GM12878 (cell line): ENCODE measurements around the gene PPFIA4. TPM values are rescaled to one million over a fixed set of nuclear protein-coding genes. Genes with fewer than 3 reads are reported as not detected.

Source experiments
- ATAC-seq: fragments of 200-7000 bp; cut with Tn5 transposase; 3 replicates; pipeline ENCODE4 v1.9.1; 2020; ENCODE audit warnings: mild to moderate bottlenecking, moderate library complexity
- BruUV-seq: library from RNA; stranded (reverse); fragments of 400-500 nt; replicated peaks from 2 replicates; lab custom pipeline; 2021; lab: Mats Ljungman, UMichigan
- CTCF ChIA-PET: fragments of 300-600 bp; sonication (Branson Sonifier 250); formaldehyde crosslinking; extraction: SDS; loops from one replicate; lab custom pipeline; 2021; ENCODE audit warnings: inconsistent platforms; lab: Yijun Ruan, JAX
- POLR2A ChIA-PET: fragments of 350-600 bp; formaldehyde crosslinking; extraction: SDS; loops from one replicate; lab custom pipeline; 2021; ENCODE audit warnings: inconsistent platforms; lab: Charles Lee
- RAD21 ChIA-PET: fragments of 300-600 bp; sonication (Branson Sonifier 250); formaldehyde crosslinking; loops from one replicate; lab custom pipeline; 2023; ENCODE audit warnings: antibody characterized with exemption; ENCODE audit not compliant: unreplicated experiment; lab: Charles Lee
- SMC1A ChIA-PET: fragments of 300-600 bp; sonication (Branson Sonifier 250); formaldehyde crosslinking; loops from one replicate; lab custom pipeline; 2023; ENCODE audit not compliant: unreplicated experiment, uncharacterized antibody; lab: Charles Lee
- DNase-seq: peaks from one replicate; pipeline ENCODE4 v3.0.0-alpha.2; 2011; ENCODE audit warnings: low read depth, low spot score
- FAIRE-seq: peaks from 3 replicates; lab custom pipeline; 2011; peaks lifted over from hg19 to GRCh38; lab: Jason Lieb, UNC
- H2AFZ ChIP-seq: 2 replicates; pipeline ENCODE4 v1.6.0; 2011; ENCODE audit warnings: low read depth, low read length, control low read depth; ENCODE audit not compliant: control insufficient read depth
- H3K27ac ChIP-seq: 2 replicates; pipeline ENCODE4 v1.5.1; 2011; ENCODE audit warnings: control low read depth; ENCODE audit not compliant: control insufficient read depth, insufficient read depth
- H3K27me3 ChIP-seq, 2 experiments: replicated peaks in 1 of 2; 2 replicates each; pipeline versions ENCODE4 v1.6.0 to v1.6.1; 2011; ENCODE audit warnings: low read length in 1 of 2; ENCODE audit not compliant: control insufficient read depth in 2 of 2, insufficient read depth in 2 of 2
- H3K36me3 ChIP-seq, 2 experiments: 2 replicates each; pipeline ENCODE4 v1.5.1; 2011; ENCODE audit warnings: low read length in 1 of 2; ENCODE audit not compliant: control insufficient read depth in 2 of 2, insufficient read depth in 2 of 2
- H3K4me1 ChIP-seq: 2 replicates; pipeline ENCODE4 v1.6.1; 2011; ENCODE audit warnings: mild to moderate bottlenecking, low read length, moderate library complexity, mixed read lengths; ENCODE audit not compliant: control insufficient read depth, insufficient read depth
- H3K4me2 ChIP-seq: 2 replicates; pipeline ENCODE4 v1.6.0; 2011; ENCODE audit warnings: control low read depth; ENCODE audit not compliant: control insufficient read depth, insufficient read depth
- H3K4me3 ChIP-seq: fragments of 200-600 bp; sonication (generic); 2 replicates; pipeline ENCODE4 v1.5.1; 2016
- H3K79me2 ChIP-seq: 2 replicates; pipeline ENCODE4 v1.6.0; 2011; ENCODE audit warnings: low read length; ENCODE audit not compliant: control insufficient read depth, insufficient read depth
- H3K9ac ChIP-seq: 2 replicates; pipeline ENCODE4 v1.8.0; 2011; ENCODE audit warnings: low read length, control low read depth, mixed read lengths; ENCODE audit not compliant: control insufficient read depth, insufficient read depth
- H3K9me3 ChIP-seq: replicated peaks from 3 replicates; pipeline ENCODE4 v1.5.1; 2011; ENCODE audit warnings: mild to moderate bottlenecking, low read length; ENCODE audit not compliant: control insufficient read depth, insufficient read depth
- H4K20me1 ChIP-seq: 2 replicates; pipeline ENCODE4 v1.6.0; 2011; ENCODE audit not compliant: control insufficient read depth, insufficient read depth
- BHLHE40 ChIP-seq, 2 experiments: fragments of 450-650 bp in 1 of 2; IDR thresholded peaks; 2 replicates each; pipeline ENCODE4 v1.6.1; 2011 to 2017; ENCODE audit warnings: low read depth in 2 of 2, borderline replicate concordance in 1 of 2, improper control_type of control experiment in 1 of 2, low read length in 1 of 2, mild to moderate bottlenecking in 1 of 2
- CHD1 ChIP-seq: IDR thresholded peaks from 2 replicates; pipeline ENCODE4 v1.6.1; 2012; ENCODE audit warnings: low read depth, low read length, improper control_type of control experiment
- DPF2 ChIP-seq: fragments of 450-650 bp; IDR thresholded peaks from 2 replicates; pipeline ENCODE4 v1.6.1; 2017; ENCODE audit warnings: mild to moderate bottlenecking
- JUND ChIP-seq: IDR thresholded peaks from 2 replicates; pipeline ENCODE4 v1.6.1; 2012; ENCODE audit warnings: low read depth, mild to moderate bottlenecking, low read length, improper control_type of control experiment, moderate library complexity
- KLF5 ChIP-seq: fragments of 450-650 bp; IDR thresholded peaks from 2 replicates; pipeline ENCODE4 v1.6.1; 2014; ENCODE audit warnings: mild to moderate bottlenecking; ENCODE audit not compliant: partially characterized antibody
- MEF2B ChIP-seq: fragments of 450-650 bp; IDR thresholded peaks from 2 replicates; pipeline ENCODE4 v1.6.1; 2018; ENCODE audit warnings: mild to moderate bottlenecking, moderate library complexity; ENCODE audit not compliant: partially characterized antibody, poor library complexity, severe bottlenecking
- MTA3 ChIP-seq: IDR thresholded peaks from 2 replicates; pipeline ENCODE4 v1.6.1; 2012; ENCODE audit warnings: low read length, inconsistent platforms, borderline replicate concordance
- MYB ChIP-seq: fragments of 150-350 bp; IDR thresholded peaks from 2 replicates; pipeline ENCODE4 v1.6.1; 2014; ENCODE audit warnings: mild to moderate bottlenecking, low read depth, low read length, borderline replicate concordance
- NFXL1 ChIP-seq: fragments of 450-650 bp; IDR thresholded peaks from 2 replicates; pipeline ENCODE4 v1.6.1; 2017; ENCODE audit warnings: antibody characterized with exemption, mild to moderate bottlenecking, borderline replicate concordance
- NR2F1 ChIP-seq: fragments of 450-650 bp; conservative IDR thresholded peaks from 2 replicates; pipeline ENCODE4 v1.6.1; 2017; ENCODE audit warnings: mild to moderate bottlenecking
- RELA ChIP-seq: fragments of 450-650 bp; IDR thresholded peaks from 2 replicates; pipeline ENCODE4 v1.8.0; 2014; ENCODE audit warnings: borderline replicate concordance; ENCODE audit not compliant: partially characterized antibody
- ZNF622 ChIP-seq: fragments of 450-650 bp; IDR thresholded peaks from 2 replicates; pipeline ENCODE4 v1.6.1; 2017; ENCODE audit warnings: mild to moderate bottlenecking, inconsistent platforms
- WGBS: methylation state at CpG from one replicate; pipeline ENCODE4 v1.1.6; 2016; ENCODE audit warnings: low lambda C conversion rate; ENCODE audit not compliant: insufficient replicate concordance, insufficient coverage; ENCODE audit errors: missing lambda C conversion rate; 5-methylcytosine and 5-hydroxymethylcytosine counted together
- in situ Hi-C: fragments of 300-500 bp; cut with MboI; formaldehyde crosslinking; loops from 9 replicates; pipeline ENCODE4 v1.14.3; 2018; ENCODE audit warnings: mixed read lengths
- intact Hi-C: fragments of 100-400 bp; cut with micrococcal nuclease; formaldehyde crosslinking; loops from one replicate; pipeline ENCODE4 v1.14.2; 2022; ENCODE audit not compliant: unreplicated experiment
- polyA plus RNA-seq, 11 experiments: library from polyadenylated mRNA; depleted of rRNA in 4 of 11; unstranded in 6 of 11; stranded (reverse) in 5 of 11; fragments of >200 nt; fragmentation: Nextera tagmentation in 4 of 11; fragmentation: Illumina TruSeq in 1 of 11; extraction: Ambion mirVana in 4 of 11; extraction: Trizol in 1 of 11; gene quantifications; 1 replicate in 1 of 11; 2 replicates in 10 of 11; pipeline versions ENCODE4 v1.2.1 to v1.2.3, GENCODE V29; 2011 to 2016; ENCODE audit warnings: inconsistent platforms in 2 of 11, missing spikeins in 2 of 11, low read depth in 1 of 11
- total RNA-seq, 4 experiments: library from RNA; depleted of rRNA in 3 of 4; stranded (reverse); fragments of >200 nt in 3 of 4; fragmentation: Illumina TruSeq in 1 of 4; extraction: Trizol in 1 of 4; gene quantifications; 2 replicates each; pipeline versions ENCODE4 v1.2.1 to v1.2.3, GENCODE V29; 2013 to 2021
- TF ChIP-seq, protein P1 (sequence below): IDR thresholded peaks from 2 replicates; pipeline ENCODE4 v1.6.1; 2011; ENCODE audit warnings: mild to moderate bottlenecking, low read depth, low read length, moderate library complexity; ENCODE audit not compliant: insufficient replicate concordance
- TF ChIP-seq, protein P2 (sequence below): fragments of 450-650 bp; IDR thresholded peaks from 2 replicates; pipeline ENCODE4 v1.6.1; 2016; ENCODE audit warnings: mild to moderate bottlenecking
- TF ChIP-seq, protein P3 (sequence below): fragments of 450-650 bp; conservative IDR thresholded peaks from 2 replicates; pipeline ENCODE4 v1.6.1; 2017; ENCODE audit warnings: mild to moderate bottlenecking, moderate library complexity
- TF ChIP-seq, protein P4 (sequence below): fragments of 450-650 bp; IDR thresholded peaks from 2 replicates; pipeline ENCODE4 v1.6.1; 2018; ENCODE audit warnings: borderline replicate concordance, mild to moderate bottlenecking; ENCODE audit not compliant: partially characterized antibody

Gene PPFIA4
- total and polyA plus RNA-seq, 10 of the 15 experiments (the other 5 are each of a cell fraction or from before 2014, with no cell fraction given), result 0.02 to 19.7 (median 0.34) TPM; not detected in 1

DNA sequence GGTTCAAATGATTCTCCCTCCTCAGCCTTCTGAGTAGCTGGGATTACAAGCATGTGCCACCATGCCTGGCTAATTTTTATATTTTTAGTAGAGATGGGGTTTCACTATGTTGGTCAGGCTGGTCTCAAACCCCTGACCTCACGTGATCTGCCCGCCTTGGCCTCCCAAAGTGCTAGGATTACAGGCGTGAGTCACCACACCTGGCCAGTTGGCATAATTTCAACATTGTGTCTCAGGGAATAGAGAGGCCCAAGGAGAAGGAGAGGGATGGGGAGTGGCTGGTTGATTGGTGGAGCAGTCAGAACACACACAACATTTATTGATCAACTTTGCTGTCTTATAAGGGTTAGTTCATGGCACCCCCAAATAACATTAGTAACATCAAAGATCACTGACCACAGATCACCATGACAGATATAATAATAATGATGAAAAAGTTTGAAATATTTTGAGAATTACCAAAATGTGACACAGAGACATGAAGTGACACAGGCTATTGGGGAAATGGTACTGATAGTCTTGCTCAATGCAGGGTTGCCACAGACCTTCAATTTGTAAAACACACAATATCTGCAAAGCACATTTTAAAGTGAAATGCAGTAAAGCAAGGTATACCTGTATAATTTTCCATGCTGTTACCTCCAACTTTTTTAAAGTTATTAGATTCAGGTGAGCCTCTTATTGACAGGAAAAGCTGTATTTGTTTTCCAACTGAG, 43.4 kb upstream of the PPFIA4 start:
- RAD21 ChIA-PET, result no interaction called here
- Histone ChIP-seq H3K79me2 (no peaks in the 10 kb centered on the region), H3K4me2 (no peak overlapping the region), H2AFZ (no peak overlapping the region), H4K20me1 (no peaks in the 10 kb centered on the region), H3K9me3 (no peaks in the 10 kb centered on the region), H3K4me1 (no peaks in the 10 kb centered on the region), H3K9ac (no peak overlapping the region), H3K27me3 (no peaks in the 10 kb centered on the region), H3K36me3 (no peaks in the 10 kb centered on the region), H3K27ac (no peak overlapping the region), H3K4me3 (no peak overlapping the region)
- BruUV-seq, result no TSS peak
- CTCF ChIA-PET, result interaction anchor here (1.9 kb wide), 1 partner anchor 17 kb away, joined by 11 read pairs; no protein-coding TSS in a partner anchor
- intact Hi-C loops (no loop called here), in situ Hi-C loops (no loop called here)
- POLR2A ChIA-PET, result interaction anchor here (0.7 kb wide), 1 partner anchor 100 kb away, joined by 3 read pairs; no protein-coding TSS in a partner anchor
- no peak for FAIRE-seq
- no peak for DNase-seq
- 29% methylated on average over 3 of the region's 3 CpGs for WGBS
- SMC1A ChIA-PET, result interaction anchor here (1.4 kb wide), 1 partner anchor 9 kb away, joined by 4 read pairs; no protein-coding TSS in a partner anchor
- no peak for ATAC-seq
- no peak for TF ChIP-seq CHD1
- TF ChIP-seq, protein P1, sequence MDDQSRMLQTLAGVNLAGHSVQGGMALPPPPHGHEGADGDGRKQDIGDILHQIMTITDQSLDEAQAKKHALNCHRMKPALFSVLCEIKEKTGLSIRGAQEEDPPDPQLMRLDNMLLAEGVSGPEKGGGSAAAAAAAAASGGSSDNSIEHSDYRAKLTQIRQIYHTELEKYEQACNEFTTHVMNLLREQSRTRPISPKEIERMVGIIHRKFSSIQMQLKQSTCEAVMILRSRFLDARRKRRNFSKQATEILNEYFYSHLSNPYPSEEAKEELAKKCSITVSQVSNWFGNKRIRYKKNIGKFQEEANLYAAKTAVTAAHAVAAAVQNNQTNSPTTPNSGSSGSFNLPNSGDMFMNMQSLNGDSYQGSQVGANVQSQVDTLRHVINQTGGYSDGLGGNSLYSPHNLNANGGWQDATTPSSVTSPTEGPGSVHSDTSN, result no peak
- no peak for TF ChIP-seq MTA3
- TF ChIP-seq MYB, result no peak
- TF ChIP-seq, protein P2, sequence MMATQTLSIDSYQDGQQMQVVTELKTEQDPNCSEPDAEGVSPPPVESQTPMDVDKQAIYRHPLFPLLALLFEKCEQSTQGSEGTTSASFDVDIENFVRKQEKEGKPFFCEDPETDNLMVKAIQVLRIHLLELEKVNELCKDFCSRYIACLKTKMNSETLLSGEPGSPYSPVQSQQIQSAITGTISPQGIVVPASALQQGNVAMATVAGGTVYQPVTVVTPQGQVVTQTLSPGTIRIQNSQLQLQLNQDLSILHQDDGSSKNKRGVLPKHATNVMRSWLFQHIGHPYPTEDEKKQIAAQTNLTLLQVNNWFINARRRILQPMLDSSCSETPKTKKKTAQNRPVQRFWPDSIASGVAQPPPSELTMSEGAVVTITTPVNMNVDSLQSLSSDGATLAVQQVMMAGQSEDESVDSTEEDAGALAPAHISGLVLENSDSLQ, result no peak
- TF ChIP-seq, protein P3, sequence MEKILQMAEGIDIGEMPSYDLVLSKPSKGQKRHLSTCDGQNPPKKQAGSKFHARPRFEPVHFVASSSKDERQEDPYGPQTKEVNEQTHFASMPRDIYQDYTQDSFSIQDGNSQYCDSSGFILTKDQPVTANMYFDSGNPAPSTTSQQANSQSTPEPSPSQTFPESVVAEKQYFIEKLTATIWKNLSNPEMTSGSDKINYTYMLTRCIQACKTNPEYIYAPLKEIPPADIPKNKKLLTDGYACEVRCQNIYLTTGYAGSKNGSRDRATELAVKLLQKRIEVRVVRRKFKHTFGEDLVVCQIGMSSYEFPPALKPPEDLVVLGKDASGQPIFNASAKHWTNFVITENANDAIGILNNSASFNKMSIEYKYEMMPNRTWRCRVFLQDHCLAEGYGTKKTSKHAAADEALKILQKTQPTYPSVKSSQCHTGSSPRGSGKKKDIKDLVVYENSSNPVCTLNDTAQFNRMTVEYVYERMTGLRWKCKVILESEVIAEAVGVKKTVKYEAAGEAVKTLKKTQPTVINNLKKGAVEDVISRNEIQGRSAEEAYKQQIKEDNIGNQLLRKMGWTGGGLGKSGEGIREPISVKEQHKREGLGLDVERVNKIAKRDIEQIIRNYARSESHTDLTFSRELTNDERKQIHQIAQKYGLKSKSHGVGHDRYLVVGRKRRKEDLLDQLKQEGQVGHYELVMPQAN, result no peak
- TF ChIP-seq BHLHE40 (IDR thresholded peaks at IDR 0.05; ENCODE audit: borderline replicate concordance in 1 of 2, low read depth in 2 of 2, low read length in 1 of 2), result no peak
- no peak for TF ChIP-seq DPF2
- TF ChIP-seq NR2F1, result no peak
- TF ChIP-seq JUND, result no peak
- TF ChIP-seq, protein P4, sequence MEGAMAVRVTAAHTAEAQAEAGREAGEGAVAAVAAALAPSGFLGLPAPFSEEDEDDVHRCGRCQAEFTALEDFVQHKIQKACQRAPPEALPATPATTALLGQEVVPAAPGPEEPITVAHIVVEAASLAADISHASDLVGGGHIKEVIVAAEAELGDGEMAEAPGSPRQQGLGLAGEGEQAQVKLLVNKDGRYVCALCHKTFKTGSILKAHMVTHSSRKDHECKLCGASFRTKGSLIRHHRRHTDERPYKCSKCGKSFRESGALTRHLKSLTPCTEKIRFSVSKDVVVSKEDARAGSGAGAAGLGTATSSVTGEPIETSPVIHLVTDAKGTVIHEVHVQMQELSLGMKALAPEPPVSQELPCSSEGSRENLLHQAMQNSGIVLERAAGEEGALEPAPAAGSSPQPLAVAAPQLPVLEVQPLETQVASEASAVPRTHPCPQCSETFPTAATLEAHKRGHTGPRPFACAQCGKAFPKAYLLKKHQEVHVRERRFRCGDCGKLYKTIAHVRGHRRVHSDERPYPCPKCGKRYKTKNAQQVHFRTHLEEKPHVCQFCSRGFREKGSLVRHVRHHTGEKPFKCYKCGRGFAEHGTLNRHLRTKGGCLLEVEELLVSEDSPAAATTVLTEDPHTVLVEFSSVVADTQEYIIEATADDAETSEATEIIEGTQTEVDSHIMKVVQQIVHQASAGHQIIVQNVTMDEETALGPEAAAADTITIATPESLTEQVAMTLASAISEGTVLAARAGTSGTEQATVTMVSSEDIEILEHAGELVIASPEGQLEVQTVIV, result no peak
- no peak for TF ChIP-seq ZNF622
- no peak for TF ChIP-seq NFXL1
- TF ChIP-seq RELA, result no peak
- no peak for TF ChIP-seq KLF5
- TF ChIP-seq MEF2B, result no peak
